ENCODE measurements around the gene SEMA4G.

- TF ChIP-seq, protein P1, sequence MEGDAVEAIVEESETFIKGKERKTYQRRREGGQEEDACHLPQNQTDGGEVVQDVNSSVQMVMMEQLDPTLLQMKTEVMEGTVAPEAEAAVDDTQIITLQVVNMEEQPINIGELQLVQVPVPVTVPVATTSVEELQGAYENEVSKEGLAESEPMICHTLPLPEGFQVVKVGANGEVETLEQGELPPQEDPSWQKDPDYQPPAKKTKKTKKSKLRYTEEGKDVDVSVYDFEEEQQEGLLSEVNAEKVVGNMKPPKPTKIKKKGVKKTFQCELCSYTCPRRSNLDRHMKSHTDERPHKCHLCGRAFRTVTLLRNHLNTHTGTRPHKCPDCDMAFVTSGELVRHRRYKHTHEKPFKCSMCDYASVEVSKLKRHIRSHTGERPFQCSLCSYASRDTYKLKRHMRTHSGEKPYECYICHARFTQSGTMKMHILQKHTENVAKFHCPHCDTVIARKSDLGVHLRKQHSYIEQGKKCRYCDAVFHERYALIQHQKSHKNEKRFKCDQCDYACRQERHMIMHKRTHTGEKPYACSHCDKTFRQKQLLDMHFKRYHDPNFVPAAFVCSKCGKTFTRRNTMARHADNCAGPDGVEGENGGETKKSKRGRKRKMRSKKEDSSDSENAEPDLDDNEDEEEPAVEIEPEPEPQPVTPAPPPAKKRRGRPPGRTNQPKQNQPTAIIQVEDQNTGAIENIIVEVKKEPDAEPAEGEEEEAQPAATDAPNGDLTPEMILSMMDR (IDR thresholded peaks at IDR 0.05): no peak
- no peak for TF ChIP-seq POLR2A (IDR thresholded peaks at IDR 0.05)
Observed at GRCh38 chr10:100970076-100970913, 991 bp downstream of the SEMA4G start.

Data from body of pancreas (tissue), 4 donors.